ENCODE results near the gene CAMSAP1. TPM values are rescaled to one million over a fixed set of nuclear protein-coding genes. Genes with fewer than 3 reads are reported as not detected.

The CAMSAP1 gene
- total and polyA plus RNA-seq, 9 of the 15 experiments (the other 6 are each of a cell fraction or from before 2014, with no cell fraction given): 1.5 to 28.8 (median 14.3) TPM

DNA sequence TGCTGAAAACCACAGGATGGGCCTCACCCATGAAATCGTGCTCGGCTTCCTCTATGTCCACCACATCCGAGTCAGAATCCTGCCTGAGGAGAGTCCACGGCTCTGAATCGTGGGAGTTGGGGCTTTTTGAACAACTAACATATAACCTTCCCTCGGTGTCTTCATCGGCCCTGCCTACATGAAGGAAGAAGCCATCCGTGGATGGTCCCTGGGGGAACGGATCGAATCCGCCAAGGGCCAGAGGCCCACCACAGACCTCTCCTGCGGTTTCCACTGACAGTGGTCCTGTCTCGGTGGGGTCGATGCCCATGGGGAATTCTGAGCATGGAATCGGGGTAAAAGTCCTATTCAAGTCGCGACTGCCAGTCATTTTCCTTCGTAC, 85.0 kb downstream of the CAMSAP1 start:
- Histone ChIP-seq H3K4me2 (ENCODE audit: insufficient read depth, low read length) (no peak overlapping the region), H3K27ac (ENCODE audit: extremely low read depth, low read depth, low read length) (no peak overlapping the region), H4K20me1 (replicated peaks; ENCODE audit: control insufficient read depth, insufficient read depth, low read length) (no peaks in the 10 kb centered on the region), H3K4me3 (no peak overlapping the region), H3K79me2 (ENCODE audit: control insufficient read depth, insufficient read depth, low read length) (no peaks in the 10 kb centered on the region), H3K9me3 (replicated peaks; ENCODE audit: control insufficient read depth, insufficient read depth, low read depth, low read length) (no peaks in the 10 kb centered on the region), H3K27me3 (ENCODE audit: control insufficient read depth in 2 of 2, insufficient read depth in 2 of 2, low read length in 2 of 2) (no peaks in the 10 kb centered on the region), H3K9me1 (ENCODE audit: control insufficient read depth, insufficient read depth, low read length) (peaks cover 4% of the 10 kb centered on the region), H3K4me1 (replicated peaks in 1 of 2; ENCODE audit: control insufficient read depth in 2 of 2, insufficient read depth in 2 of 2, low read length in 2 of 2) (peaks cover 0 to 10% of the 10 kb centered on the region in 2 experiments; a peak in 1 of 5 replicates), H3K36me3 (ENCODE audit: control insufficient read depth, insufficient read depth, low read length) (peaks cover 80% of the 10 kb centered on the region; the same call in 2 of the 3 replicates), H2AFZ (ENCODE audit: low read depth, low read length) (no peak overlapping the region), H3K9ac (ENCODE audit: insufficient read depth in 1 of 2, low read depth in 2 of 2, low read length in 2 of 2) (no peak overlapping the region; a peak in 1 of 4 replicates)
- intact Hi-C loops (cut with micrococcal nuclease): no loop called here
- TF ChIP-seq SMARCC2 (IDR thresholded peaks at IDR 0.05; ENCODE audit: low read depth): no peak
- TF ChIP-seq SREBF1 (IDR thresholded peaks at IDR 0.05; ENCODE audit: borderline replicate concordance, low read depth, low read length): no peak
- TF ChIP-seq CREB3 (tag; conservative IDR thresholded peaks at IDR 0.05; ENCODE audit: low read depth): no peak
- no peak for TF ChIP-seq PCBP1 (IDR thresholded peaks at IDR 0.05; ENCODE audit: low read depth, low read length, poor library complexity, severe bottlenecking)
- TF ChIP-seq MYBL2 (IDR thresholded peaks at IDR 0.05; ENCODE audit: low read depth): no peak
- no peak for TF ChIP-seq MYBL2 (CRISPR knock-in tag; IDR thresholded peaks at IDR 0.05; ENCODE audit: borderline replicate concordance)
- TF ChIP-seq ADNP (tag; IDR thresholded peaks at IDR 0.05): no peak
- no peak for TF ChIP-seq ZNF121 (CRISPR knock-in tag; conservative IDR thresholded peaks at IDR 0.05)
- TF ChIP-seq, protein P1, sequence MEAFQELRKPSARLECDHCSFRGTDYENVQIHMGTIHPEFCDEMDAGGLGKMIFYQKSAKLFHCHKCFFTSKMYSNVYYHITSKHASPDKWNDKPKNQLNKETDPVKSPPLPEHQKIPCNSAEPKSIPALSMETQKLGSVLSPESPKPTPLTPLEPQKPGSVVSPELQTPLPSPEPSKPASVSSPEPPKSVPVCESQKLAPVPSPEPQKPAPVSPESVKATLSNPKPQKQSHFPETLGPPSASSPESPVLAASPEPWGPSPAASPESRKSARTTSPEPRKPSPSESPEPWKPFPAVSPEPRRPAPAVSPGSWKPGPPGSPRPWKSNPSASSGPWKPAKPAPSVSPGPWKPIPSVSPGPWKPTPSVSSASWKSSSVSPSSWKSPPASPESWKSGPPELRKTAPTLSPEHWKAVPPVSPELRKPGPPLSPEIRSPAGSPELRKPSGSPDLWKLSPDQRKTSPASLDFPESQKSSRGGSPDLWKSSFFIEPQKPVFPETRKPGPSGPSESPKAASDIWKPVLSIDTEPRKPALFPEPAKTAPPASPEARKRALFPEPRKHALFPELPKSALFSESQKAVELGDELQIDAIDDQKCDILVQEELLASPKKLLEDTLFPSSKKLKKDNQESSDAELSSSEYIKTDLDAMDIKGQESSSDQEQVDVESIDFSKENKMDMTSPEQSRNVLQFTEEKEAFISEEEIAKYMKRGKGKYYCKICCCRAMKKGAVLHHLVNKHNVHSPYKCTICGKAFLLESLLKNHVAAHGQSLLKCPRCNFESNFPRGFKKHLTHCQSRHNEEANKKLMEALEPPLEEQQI (IDR thresholded peaks at IDR 0.05): no peak
- WGBS (ENCODE audit: insufficient coverage, low coverage, missing lambda C conversion rate): 94% methylated on average over 13 of the region's 18 CpGs
- CTCF ChIA-PET (ENCODE audit: low intra/inter-chr PET ratio): no interaction called here
- BruUV-seq (replicated peaks): no TSS peak
- DNase-seq (ENCODE audit: extremely low read depth in 1 of 4, low spot score in 3 of 4) (no peak), ATAC-seq (no peak), FAIRE-seq (no peak)
- in situ Hi-C loops (cut with MboI): no loop called here
- POLR2A ChIA-PET: no interaction called here
